ENCODE results near the gene PCSK9.

Gene PCSK9

GRCh38 chr1:55039342-55040082 is at the start of gene PCSK9:
TSS of gene PCSK9 (plus strand) at chr1:55039548. CDS start at chr1:55039838, 290 bp downstream.
- in situ Hi-C loops (cut with MboI; ENCODE audit: low sequenced_read_pairs), result no loop called here

- in situ Hi-C loops (cut with MboI; ENCODE audit: low sequenced_read_pairs), result no loop called here
Measured at GRCh38 chr1:54989968-54990810, 49.2 kb upstream of the PCSK9 start.

GRCh38 chr1:54990916-54991315 is 48.4 kb upstream of the PCSK9 start:
- in situ Hi-C loops (cut with MboI; ENCODE audit: low sequenced_read_pairs), result no loop called here

GRCh38 chr1:54991939-54992338 is 47.4 kb upstream of the PCSK9 start:
- in situ Hi-C loops (cut with MboI; ENCODE audit: low sequenced_read_pairs), result no loop called here

- in situ Hi-C loops (cut with MboI; ENCODE audit: low sequenced_read_pairs), result no loop called here
Measured at GRCh38 chr1:54993140-54993539, 46.2 kb upstream of the PCSK9 start.

GRCh38 chr1:54994355-54994990 is 44.9 kb upstream of the PCSK9 start:
- in situ Hi-C loops (cut with MboI; ENCODE audit: low sequenced_read_pairs), result no loop called here

GRCh38 chr1:54995013-54995760 is 44.2 kb upstream of the PCSK9 start:
- in situ Hi-C loops (cut with MboI; ENCODE audit: low sequenced_read_pairs), result loop anchor here (5.0 kb wide), 1 partner anchor 43 kb away; no protein-coding TSS in a partner anchor

GRCh38 chr1:54995835-54996234 is 43.5 kb upstream of the PCSK9 start:
- in situ Hi-C loops (cut with MboI; ENCODE audit: low sequenced_read_pairs), result loop anchor here (5.0 kb wide), 1 partner anchor 44 kb away; no protein-coding TSS in a partner anchor

GRCh38 chr1:54996359-54996868 is 42.9 kb upstream of the PCSK9 start:
- in situ Hi-C loops (cut with MboI; ENCODE audit: low sequenced_read_pairs), result loop anchor here (5.0 kb wide), 1 partner anchor 44 kb away; no protein-coding TSS in a partner anchor

GRCh38 chr1:54996869-54997710 is 42.3 kb upstream of the PCSK9 start:
- in situ Hi-C loops (cut with MboI; ENCODE audit: low sequenced_read_pairs), result loop anchor here (5.0 kb wide), 1 partner anchor 45 kb away; no protein-coding TSS in a partner anchor

- in situ Hi-C loops (cut with MboI; ENCODE audit: low sequenced_read_pairs), result loop anchor here (5.0 kb wide), 1 partner anchor 45 kb away; no protein-coding TSS in a partner anchor
Measured at GRCh38 chr1:54997711-54997986, 41.7 kb upstream of the PCSK9 start.

- in situ Hi-C loops (cut with MboI; ENCODE audit: low sequenced_read_pairs), result loop anchor here (5.0 kb wide), 1 partner anchor 46 kb away; no protein-coding TSS in a partner anchor
Measured at GRCh38 chr1:54998100-54998499, 41.2 kb upstream of the PCSK9 start.

- in situ Hi-C loops (cut with MboI; ENCODE audit: low sequenced_read_pairs), result loop anchor here (5.0 kb wide), 1 partner anchor 46 kb away; no protein-coding TSS in a partner anchor
Measured at GRCh38 chr1:54998677-54999076, 40.7 kb upstream of the PCSK9 start, which contains the start of gene BSND. TSS of gene BSND (plus strand) at chr1:54998933. CDS start at chr1:54999187, 254 bp downstream.

GRCh38 chr1:55000110-55001085 is 39.0 kb upstream of the PCSK9 start:
- in situ Hi-C loops (cut with MboI; ENCODE audit: low sequenced_read_pairs), result no loop called here

GRCh38 chr1:55001311-55001710 is 38.0 kb upstream of the PCSK9 start:
- in situ Hi-C loops (cut with MboI; ENCODE audit: low sequenced_read_pairs), result no loop called here

GRCh38 chr1:55002686-55003085 is 36.7 kb upstream of the PCSK9 start:
- in situ Hi-C loops (cut with MboI; ENCODE audit: low sequenced_read_pairs), result no loop called here

- in situ Hi-C loops (cut with MboI; ENCODE audit: low sequenced_read_pairs), result no loop called here
Measured at GRCh38 chr1:55005351-55006140, 33.8 kb upstream of the PCSK9 start.
